EL (cell line): ENCODE measurements around the gene RING1.
A peak's percentile ranks its signal among the peaks of the same experiment; 100 is the strongest.

Experiments
- DNase-seq: peaks from one replicate; pipeline ENCODE4 v3.0.0-alpha.2; 2016

Gene RING1

GRCh38 chr6:33208091-33208967, at the start of gene RING1:
TSS of gene RING1 (plus strand) at chr6:33208500. CDS start at chr6:33208823, 323 bp downstream.
- DNase-seq, result peak; percentile 75

- no peak for DNase-seq
Observed at GRCh38 chr6:33160096-33160495, 48.2 kb upstream of the RING1 start.

GRCh38 chr6:33160728-33161344, 47.5 kb upstream of the RING1 start:
- DNase-seq, result peak; percentile 96

- peak; percentile 71 for DNase-seq
Observed at GRCh38 chr6:33161354-33162331, 46.7 kb upstream of the RING1 start.

- DNase-seq, result no peak
Observed at GRCh38 chr6:33163540-33163939, 44.8 kb upstream of the RING1 start.

- DNase-seq, result no peak
Observed at GRCh38 chr6:33164176-33164575, 44.1 kb upstream of the RING1 start.

- no peak for DNase-seq
Observed at GRCh38 chr6:33164665-33165373, 43.5 kb upstream of the RING1 start.

GRCh38 chr6:33165581-33166258, 42.6 kb upstream of the RING1 start:
- no peak for DNase-seq

- no peak for DNase-seq
Observed at GRCh38 chr6:33166363-33166762, 41.9 kb upstream of the RING1 start.

- no peak for DNase-seq
Observed at GRCh38 chr6:33166811-33167210, 41.5 kb upstream of the RING1 start.

GRCh38 chr6:33167374-33168283, 40.7 kb upstream of the RING1 start:
- DNase-seq, result no peak

GRCh38 chr6:33168284-33168601, 40.1 kb upstream of the RING1 start:
- no peak for DNase-seq

GRCh38 chr6:33168639-33169038, 39.7 kb upstream of the RING1 start:
- DNase-seq, result no peak

GRCh38 chr6:33169291-33170175, 38.8 kb upstream of the RING1 start:
- no peak for DNase-seq

GRCh38 chr6:33170176-33171015, 37.9 kb upstream of the RING1 start:
- DNase-seq, result no peak

GRCh38 chr6:33171016-33171879, 37.1 kb upstream of the RING1 start:
- DNase-seq, result no peak

- no peak for DNase-seq
Observed at GRCh38 chr6:33171880-33172687, 36.2 kb upstream of the RING1 start.
